Hepatocyte (in vitro differentiated cells): ENCODE data around the gene C10orf62. TPM values are rescaled to one million over a fixed set of nuclear protein-coding genes. Genes with fewer than 3 reads are reported as not detected.

Source experiments
- DNase-seq: peaks from one replicate; pipeline ENCODE4 v3.0.0-alpha.2; 2016; ENCODE audit warnings: low spot score
- H2AFZ ChIP-seq: fragments of 200-600 bp; sonication (generic); 2 replicates; pipeline ENCODE4 v1.6.0; 2016; ENCODE audit warnings: antibody characterized with exemption, mild to moderate bottlenecking
- H3K27ac ChIP-seq: fragments of 200-600 bp; sonication (generic); 2 replicates; pipeline ENCODE4 v1.5.1; 2016; ENCODE audit warnings: mild to moderate bottlenecking
- H3K27me3 ChIP-seq: fragments of 200-600 bp; sonication (generic); 2 replicates; pipeline ENCODE4 v1.6.1; 2016
- H3K36me3 ChIP-seq: fragments of 200-600 bp; sonication (generic); replicated peaks from 2 replicates; pipeline ENCODE4 v1.5.1; 2016; ENCODE audit warnings: low read depth; ENCODE audit not compliant: insufficient read depth
- H3K4me1 ChIP-seq: fragments of 200-600 bp; sonication (generic); 2 replicates; pipeline ENCODE4 v1.5.1; 2016; ENCODE audit warnings: mild to moderate bottlenecking, moderate library complexity; ENCODE audit not compliant: insufficient read depth
- H3K4me2 ChIP-seq: fragments of 200-600 bp; sonication (generic); 2 replicates; pipeline ENCODE4 v1.6.0; 2016
- H3K4me3 ChIP-seq: fragments of 200-600 bp; sonication (generic); 2 replicates; pipeline ENCODE4 v1.5.1; 2016; ENCODE audit warnings: mild to moderate bottlenecking
- H3K79me2 ChIP-seq: fragments of 200-600 bp; sonication (generic); 2 replicates; pipeline ENCODE4 v1.6.0; 2017; ENCODE audit warnings: mild to moderate bottlenecking
- H3K9me2 ChIP-seq: fragments of 200-600 bp; sonication (generic); replicated peaks from 2 replicates; pipeline ENCODE4 v1.6.0; 2017; ENCODE audit warnings: mild to moderate bottlenecking; ENCODE audit not compliant: insufficient read depth
- H3K9me3 ChIP-seq: fragments of 200-600 bp; sonication (generic); 2 replicates; pipeline ENCODE4 v1.5.1; 2016; ENCODE audit warnings: low read depth, mild to moderate bottlenecking
- H4K20me1 ChIP-seq: fragments of 200-600 bp; sonication (generic); 2 replicates; pipeline ENCODE4 v1.6.0; 2016; ENCODE audit warnings: mild to moderate bottlenecking; ENCODE audit not compliant: insufficient read depth, poor library complexity, severe bottlenecking
- CTCF ChIP-seq: fragments of 200-600 bp; sonication (generic); IDR thresholded peaks from 2 replicates; pipeline ENCODE4 v1.5.1; 2016; ENCODE audit warnings: antibody characterized with exemption, mild to moderate bottlenecking; ENCODE audit not compliant: poor library complexity
- EZH2 ChIP-seq: fragments of 200-600 bp; sonication (generic); IDR thresholded peaks from 2 replicates; pipeline ENCODE4 v1.6.1; 2016; ENCODE audit warnings: antibody characterized with exemption, mild to moderate bottlenecking, borderline replicate concordance
- EZH2phosphoT487 ChIP-seq: fragments of 200-600 bp; sonication (generic); IDR thresholded peaks from one replicate; pipeline ENCODE4 v1.6.1; 2018; ENCODE audit warnings: antibody characterized with exemption, mild to moderate bottlenecking, low read depth, moderate library complexity; ENCODE audit not compliant: unreplicated experiment, severe bottlenecking
- WGBS: methylation state at CpG from one replicate; pipeline ENCODE4 v1.1.6; 2016; ENCODE audit warnings: low lambda C conversion rate; ENCODE audit errors: missing lambda C conversion rate; 5-methylcytosine and 5-hydroxymethylcytosine counted together
- polyA plus RNA-seq: library from polyadenylated mRNA; unstranded; fragments of >200 nt; fragmentation: Nextera tagmentation; extraction: Ambion mirVana; gene quantifications from 2 replicates; pipeline ENCODE4 v1.2.1, GENCODE V29; 2016
- total RNA-seq: library from RNA; depleted of rRNA; stranded (reverse); fragments of >200 nt; gene quantifications from 2 replicates; pipeline ENCODE4 v1.2.3, GENCODE V29; 2014

C10orf62 gene
- total and polyA plus RNA-seq, 2 experiments from 2014 or later, result 0.23 TPM; not detected in 1

- H3K27ac ChIP-seq, result no peak overlapping the region
- no peak overlapping the region for H3K4me3 ChIP-seq
- no peaks in the 10 kb centered on the region for H3K9me3 ChIP-seq
- no peaks in the 10 kb centered on the region for H3K9me2 ChIP-seq
- TF ChIP-seq CTCF, result no peak
- TF ChIP-seq EZH2, result no peak
- TF ChIP-seq EZH2phosphoT487, result no peak
- H4K20me1 ChIP-seq, result no peaks in the 10 kb centered on the region
- no peaks in the 10 kb centered on the region for H3K79me2 ChIP-seq
- H3K4me1 ChIP-seq, result no peaks in the 10 kb centered on the region
- H3K27me3 ChIP-seq, result no peaks in the 10 kb centered on the region
- no peak overlapping the region for H2AFZ ChIP-seq
- no peak for DNase-seq
- 83% methylated on average over 2 of the region's 2 CpGs for WGBS
- no peaks in the 10 kb centered on the region for H3K36me3 ChIP-seq
- H3K4me2 ChIP-seq, result no peak overlapping the region
These were observed 8.3 kb downstream of the C10orf62 start for GRCh38 chr10:97597778-97598177.

GRCh38 chr10:97598407-97599271 lies 9.1 kb downstream of the C10orf62 start:
- Histone ChIP-seq H3K9me2 (no peaks in the 10 kb centered on the region), H3K27ac (no peak overlapping the region), H4K20me1 (no peaks in the 10 kb centered on the region), H3K4me1 (no peaks in the 10 kb centered on the region), H3K9me3 (no peaks in the 10 kb centered on the region), H3K79me2 (no peaks in the 10 kb centered on the region), H3K4me2 (no peak overlapping the region), H3K4me3 (no peak overlapping the region), H2AFZ (no peak overlapping the region), H3K36me3 (no peaks in the 10 kb centered on the region), H3K27me3 (no peaks in the 10 kb centered on the region)
- no peak for TF ChIP-seq EZH2
- no peak for TF ChIP-seq CTCF
- TF ChIP-seq EZH2phosphoT487, result no peak
- DNase-seq, result no peak
- WGBS, result 96% methylated on average over 19 of the region's 19 CpGs

- H3K4me2 ChIP-seq, result no peak overlapping the region
- no peaks in the 10 kb centered on the region for H3K79me2 ChIP-seq
- no peaks in the 10 kb centered on the region for H3K36me3 ChIP-seq
- no peaks in the 10 kb centered on the region for H3K4me1 ChIP-seq
- TF ChIP-seq CTCF (no peak), EZH2phosphoT487 (no peak), EZH2 (no peak)
- no peak overlapping the region for H3K27ac ChIP-seq
- no peak overlapping the region for H2AFZ ChIP-seq
- no peak overlapping the region for H3K4me3 ChIP-seq
- H4K20me1 ChIP-seq, result no peaks in the 10 kb centered on the region
- 87% methylated on average over 6 of the region's 6 CpGs for WGBS
- H3K9me3 ChIP-seq, result no peaks in the 10 kb centered on the region
- no peaks in the 10 kb centered on the region for H3K27me3 ChIP-seq
- H3K9me2 ChIP-seq, result no peaks in the 10 kb centered on the region
- DNase-seq, result no peak
These were observed 9.7 kb downstream of the C10orf62 start for GRCh38 chr10:97599272-97599619.
